Parathyroid adenoma (tissue), 2 donors: ENCODE measurements around the gene SMG6.

Experiments
- H2AFZ ChIP-seq: fragments of 300-600 bp; sonication (generic); one replicate; pipeline ENCODE4 v1.7.0; 2017; ENCODE audit warnings: antibody characterized with exemption, mild to moderate bottlenecking
- H3K27ac ChIP-seq: fragments of 300-600 bp; sonication (generic); one replicate; pipeline ENCODE4 v1.7.0; 2017
- H3K27me3 ChIP-seq: fragments of 300-600 bp; sonication (generic); one replicate; pipeline ENCODE4 v1.7.0; 2017; ENCODE audit warnings: low read length; ENCODE audit not compliant: control insufficient read depth, insufficient read depth
- H3K36me3 ChIP-seq: fragments of 300-600 bp; sonication (generic); one replicate; pipeline ENCODE4 v1.7.0; 2017; ENCODE audit warnings: low read length; ENCODE audit not compliant: control insufficient read depth, insufficient read depth
- H3K4me1 ChIP-seq: fragments of 300-600 bp; sonication (generic); one replicate; pipeline ENCODE4 v1.7.0; 2017; ENCODE audit warnings: control low read depth
- H3K4me2 ChIP-seq: fragments of 300-600 bp; sonication (generic); one replicate; pipeline ENCODE4 v1.7.0; 2017; ENCODE audit warnings: low read length
- H3K4me3 ChIP-seq: fragments of 300-600 bp; sonication (generic); one replicate; pipeline ENCODE4 v1.7.0; 2017; ENCODE audit warnings: low read depth, low read length
- H3K79me2 ChIP-seq: fragments of 300-600 bp; sonication (generic); one replicate; pipeline ENCODE4 v1.7.0; 2017; ENCODE audit warnings: control low read depth
- H3K9ac ChIP-seq: fragments of 300-600 bp; sonication (generic); one replicate; pipeline ENCODE4 v1.7.0; 2017; ENCODE audit warnings: mild to moderate bottlenecking
- H3K9me3 ChIP-seq: fragments of 300-600 bp; sonication (generic); one replicate; pipeline ENCODE4 v1.7.0; 2017; ENCODE audit warnings: low read length; ENCODE audit not compliant: control insufficient read depth
- CTCF ChIP-seq: fragments of 300-600 bp; sonication (generic); IDR thresholded peaks from one replicate; pipeline ENCODE4 v1.7.0; 2017; ENCODE audit warnings: antibody characterized with exemption, mild to moderate bottlenecking
- donor health status: primary hyperparathyroidism.

Gene SMG6

GRCh38 chr17:2175294-2175628 lies 128.3 kb downstream of the SMG6 start:
- Histone ChIP-seq H3K79me2 (no peaks in the 10 kb centered on the region), H3K9me3 (no peaks in the 10 kb centered on the region), H3K4me1 (peaks cover 11% of the 10 kb centered on the region), H3K9ac (no peak overlapping the region), H3K27me3 (no peaks in the 10 kb centered on the region), H3K27ac (peak overlapping the region; percentile 5), H2AFZ (no peak overlapping the region), H3K36me3 (no peaks in the 10 kb centered on the region), H3K4me3 (no peak overlapping the region), H3K4me2 (no peak overlapping the region)
- no peak for TF ChIP-seq CTCF

- Histone ChIP-seq H3K36me3 (no peaks in the 10 kb centered on the region), H3K4me3 (no peak overlapping the region), H3K9ac (no peak overlapping the region), H3K4me2 (no peak overlapping the region), H3K79me2 (no peaks in the 10 kb centered on the region), H2AFZ (no peak overlapping the region), H3K27ac (peak overlapping the region; percentile 15), H3K9me3 (no peaks in the 10 kb centered on the region), H3K4me1 (peaks cover 5% of the 10 kb centered on the region), H3K27me3 (no peaks in the 10 kb centered on the region)
- no peak for TF ChIP-seq CTCF
Measured at GRCh38 chr17:2174468-2175293, 128.9 kb downstream of the SMG6 start.

- H3K36me3 ChIP-seq, result no peaks in the 10 kb centered on the region
- peak overlapping the region; percentile 15 for H3K27ac ChIP-seq
- H3K9me3 ChIP-seq, result no peaks in the 10 kb centered on the region
- H3K4me3 ChIP-seq, result no peak overlapping the region
- no peak overlapping the region for H3K4me2 ChIP-seq
- H2AFZ ChIP-seq, result no peak overlapping the region
- TF ChIP-seq CTCF, result no peak
- no peaks in the 10 kb centered on the region for H3K4me1 ChIP-seq
- no peak overlapping the region for H3K9ac ChIP-seq
- no peaks in the 10 kb centered on the region for H3K79me2 ChIP-seq
- no peaks in the 10 kb centered on the region for H3K27me3 ChIP-seq
Measured at GRCh38 chr17:2174014-2174413, 129.6 kb downstream of the SMG6 start.

GRCh38 chr17:2172999-2173398 lies 130.6 kb downstream of the SMG6 start:
- no peak overlapping the region for H3K9ac ChIP-seq
- no peaks in the 10 kb centered on the region for H3K27me3 ChIP-seq
- H3K27ac ChIP-seq, result peak overlapping the region; percentile 54
- no peaks in the 10 kb centered on the region for H3K36me3 ChIP-seq
- H3K4me1 ChIP-seq, result no peaks in the 10 kb centered on the region
- no peak for TF ChIP-seq CTCF
- H3K4me3 ChIP-seq, result no peak overlapping the region
- H3K79me2 ChIP-seq, result no peaks in the 10 kb centered on the region
- H3K9me3 ChIP-seq, result no peaks in the 10 kb centered on the region
- H3K4me2 ChIP-seq, result no peak overlapping the region
- no peak overlapping the region for H2AFZ ChIP-seq
